CD14-positive monocyte (primary cell): Measurements from ENCODE around the gene LRRIQ1. TPM values are rescaled to one million over a fixed set of nuclear protein-coding genes. Genes with fewer than 3 reads are reported as not detected.
A peak's percentile ranks its signal among the peaks of the same experiment; 100 is the strongest.
"Not testable (repeated sequence)": the region's sequence is repeated elsewhere in the genome, so short reads cannot be mapped to it uniquely, and the experiment has no call there.

ENCODE experiments used
- DNase-seq, 3 donors: peaks; one replicate each; pipeline ENCODE4 v3.0.0-alpha.2; 2011 to 2022
- H2AFZ ChIP-seq: 2 replicates; pipeline ENCODE4 v1.6.0; 2012; ENCODE audit warnings: mild to moderate bottlenecking, low read depth, low read length, inconsistent platforms; ENCODE audit not compliant: insufficient read depth, poor library complexity, severe bottlenecking
- H3K27ac ChIP-seq, 2 donors: 1 replicate in 1 of 2; 2 replicates in 1 of 2; pipeline ENCODE4 v1.5.1; 2012 to 2013; ENCODE audit warnings: low read length in 2 of 2, control low read depth in 1 of 2, inconsistent platforms in 1 of 2, low read depth in 1 of 2, mild to moderate bottlenecking in 1 of 2
- H3K27me3 ChIP-seq, 2 donors: one replicate each; pipeline versions ENCODE4 v1.6.0 to v1.6.1; 2011 to 2013; ENCODE audit warnings: low read length in 2 of 2; ENCODE audit not compliant: control insufficient read depth in 2 of 2, insufficient read depth in 2 of 2
- H3K36me3 ChIP-seq, 2 donors: replicated peaks in 1 of 2; 1 replicate in 1 of 2; 2 replicates in 1 of 2; pipeline versions ENCODE4 v1.5.1 to v1.6.1; 2012 to 2013; ENCODE audit warnings: low read length in 2 of 2, control low read depth in 1 of 2, inconsistent platforms in 1 of 2, mild to moderate bottlenecking in 1 of 2; ENCODE audit not compliant: insufficient read depth in 2 of 2, control insufficient read depth in 1 of 2
- H3K4me1 ChIP-seq, 2 donors: 1 replicate in 1 of 2; 2 replicates in 1 of 2; pipeline versions ENCODE4 v1.5.1 to v1.6.1; 2012 to 2013; ENCODE audit warnings: low read length in 2 of 2, control low read depth in 1 of 2, inconsistent platforms in 1 of 2, mild to moderate bottlenecking in 1 of 2, moderate library complexity in 1 of 2; ENCODE audit not compliant: insufficient read depth in 2 of 2, control insufficient read depth in 1 of 2
- H3K4me2 ChIP-seq: replicated peaks from 2 replicates; pipeline ENCODE3; 2012; ENCODE audit warnings: low read length, moderate library complexity, mild to moderate bottlenecking; ENCODE audit not compliant: poor library complexity, severe bottlenecking; ENCODE audit errors: extremely low read depth
- H3K4me3 ChIP-seq, 3 experiments: fragments of 200-600 bp in 1 of 3; sonication (generic) in 1 of 3; replicated peaks in 1 of 3; 1 replicate in 2 of 3; 2 replicates in 1 of 3; pipeline ENCODE4 v1.5.1; 2011 to 2013; ENCODE audit warnings: low read length in 3 of 3, mild to moderate bottlenecking in 3 of 3, control low read depth in 2 of 3, low read depth in 2 of 3, inconsistent platforms in 1 of 3, moderate library complexity in 1 of 3
- H3K79me2 ChIP-seq: 2 replicates; pipeline ENCODE4 v1.6.0; 2012; ENCODE audit warnings: mild to moderate bottlenecking, control low read depth, inconsistent platforms, low read length, moderate library complexity; ENCODE audit not compliant: insufficient read depth
- H3K9ac ChIP-seq: 2 replicates; pipeline ENCODE4 v1.6.0; 2017; ENCODE audit warnings: low read length, mild to moderate bottlenecking; ENCODE audit not compliant: insufficient read depth, poor library complexity, severe bottlenecking
- H3K9me3 ChIP-seq, 2 donors: replicated peaks in 1 of 2; 1 replicate in 1 of 2; 2 replicates in 1 of 2; pipeline versions ENCODE4 v1.5.1 to v1.6.1; 2012 to 2013; ENCODE audit warnings: low read length in 2 of 2, control low read depth in 1 of 2; ENCODE audit not compliant: control insufficient read depth in 1 of 2, insufficient read depth in 1 of 2
- H4K20me1 ChIP-seq: 2 replicates; pipeline ENCODE4 v1.6.0; 2012; ENCODE audit warnings: mild to moderate bottlenecking, low read length, control low read depth, moderate library complexity; ENCODE audit not compliant: insufficient read depth
- H3K27ac Mint-ChIP-seq, 7 donors: one replicate each; pipeline ENCODE4 v1.8.0; 2020; ENCODE audit warnings: mild to moderate bottlenecking in 7 of 7, mixed read lengths in 7 of 7, moderate library complexity in 6 of 7, inconsistent platforms in 2 of 7
- H3K27me3 Mint-ChIP-seq, 3 donors: one replicate each; pipeline ENCODE4 v1.8.0; 2021 to 2022; ENCODE audit warnings: low read depth in 3 of 3, mild to moderate bottlenecking in 3 of 3, mixed read lengths in 3 of 3, moderate library complexity in 3 of 3, inconsistent platforms in 1 of 3
- H3K36me3 Mint-ChIP-seq, 2 donors: one replicate each; pipeline ENCODE4 v1.8.0; 2020; ENCODE audit warnings: mixed read lengths in 2 of 2, inconsistent platforms in 1 of 2, mild to moderate bottlenecking in 1 of 2
- H3K4me1 Mint-ChIP-seq: one replicate; pipeline ENCODE4 v1.8.0; 2020; ENCODE audit warnings: mild to moderate bottlenecking, mixed read lengths
- H3K4me3 Mint-ChIP-seq, 2 donors: one replicate each; pipeline ENCODE4 v1.8.0; 2020; ENCODE audit warnings: mild to moderate bottlenecking in 2 of 2, mixed read lengths in 2 of 2, moderate library complexity in 1 of 2
- H3K9me3 Mint-ChIP-seq, 7 donors: one replicate each; pipeline ENCODE4 v1.8.0; 2020 to 2022; ENCODE audit warnings: mixed read lengths in 7 of 7, mild to moderate bottlenecking in 6 of 7, moderate library complexity in 6 of 7, inconsistent platforms in 2 of 7
- CTCF ChIP-seq: fragments of 200-600 bp; IDR thresholded peaks from one replicate; pipeline ENCODE4 v1.8.0; 2022; ENCODE audit warnings: antibody characterized with exemption, mild to moderate bottlenecking
- WGBS: methylation state at CpG from one replicate; pipeline ENCODE4 v1.1.5; 2013; ENCODE audit warnings: missing lambda C conversion rate; ENCODE audit not compliant: insufficient coverage; 5-methylcytosine and 5-hydroxymethylcytosine counted together
- intact Hi-C, 2 donors: fragments of 100-400 bp; cut with micrococcal nuclease; formaldehyde crosslinking; loops; one replicate each; pipeline versions ENCODE4 v1.15.0 to v1.15.1; 2023
- polyA plus RNA-seq, 3 donors: library from polyadenylated mRNA; depleted of rRNA in 1 of 3; unstranded in 2 of 3; stranded (reverse) in 1 of 3; fragments of 300-500 nt in 2 of 3; fragments of >200 nt in 1 of 3; fragmentation: Illumina TruSeq in 2 of 3; gene quantifications; 1 replicate in 2 of 3; 2 replicates in 1 of 3; pipeline ENCODE4 v1.2.3, GENCODE V29; 2012 to 2021

Gene LRRIQ1
- polyA plus RNA-seq, 3 donors: not detected

DNA sequence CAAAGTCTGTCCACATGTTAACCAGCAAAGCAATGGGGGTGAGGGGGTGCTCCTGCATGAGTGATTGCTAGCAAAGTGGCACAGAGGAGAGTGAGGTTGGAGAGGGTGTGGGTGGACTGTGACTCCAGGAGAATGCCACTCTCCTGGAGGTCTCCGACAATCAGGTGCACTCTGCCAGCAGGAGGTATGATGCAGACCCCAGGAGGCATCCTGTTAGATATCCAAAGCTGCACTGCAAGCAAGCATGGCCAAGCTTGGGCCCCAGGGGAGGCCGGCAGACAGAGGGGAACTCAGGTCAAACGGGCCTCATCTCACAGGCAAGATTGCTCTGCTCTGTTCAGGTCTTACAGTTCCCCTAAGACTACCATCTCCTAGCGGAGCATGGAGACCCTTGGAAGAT is 170.4 kb downstream of the LRRIQ1 start:
- no peaks in the 10 kb centered on the region for H3K27me3 ChIP-seq
- no peaks in the 10 kb centered on the region for H3K36me3 ChIP-seq
- Mint-ChIP-seq H3K9me3 (peaks cover 0 to 16% (median 9%) of the 10 kb centered on the region in 7 donors), H3K27me3 (peaks cover 0 to 5% (median 1%) of the 10 kb centered on the region in 3 donors), H3K4me1 (no peaks in the 10 kb centered on the region), H3K27ac (peak overlapping the region in 1 of 7 donors; percentile 63), H3K36me3 (no peaks in the 10 kb centered on the region), H3K4me3 (no peak overlapping the region)
- no peak overlapping the region for H3K4me3 ChIP-seq
- intact Hi-C loops: no loop called here
- H2AFZ ChIP-seq: no peak overlapping the region
- H3K27ac ChIP-seq: no peak overlapping the region
- TF ChIP-seq CTCF: no peak
- H4K20me1 ChIP-seq: no peaks in the 10 kb centered on the region
- no peak overlapping the region for H3K4me2 ChIP-seq
- peaks cover 7 to 21% of the 10 kb centered on the region in 2 donors for H3K9me3 ChIP-seq
- no peaks in the 10 kb centered on the region for H3K4me1 ChIP-seq
- WGBS: 81% methylated on average over 4 of the region's 4 CpGs
- no peak overlapping the region for H3K9ac ChIP-seq
- H3K79me2 ChIP-seq: no peaks in the 10 kb centered on the region
- no peak for DNase-seq

DNA sequence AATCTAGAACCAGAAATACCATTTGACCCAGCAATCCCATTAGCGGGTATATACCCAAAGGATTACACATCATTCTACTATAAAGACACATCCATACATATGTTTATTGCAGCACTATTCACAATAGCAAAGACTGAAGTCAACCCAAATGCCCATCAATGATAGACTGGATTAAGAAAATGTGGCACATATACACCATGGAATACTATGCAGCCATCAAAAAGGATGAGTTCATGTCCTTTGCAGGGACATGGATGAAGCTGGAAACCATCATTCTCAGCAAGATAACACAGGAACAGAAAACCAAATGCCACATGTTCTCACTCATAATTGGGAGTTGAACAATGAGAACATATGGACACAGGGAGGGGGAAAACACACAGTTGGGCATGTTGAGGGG is 188.2 kb downstream of the LRRIQ1 start:
- H4K20me1 ChIP-seq, DNase-seq, H3K79me2 ChIP-seq, H3K27me3 Mint-ChIP-seq, H3K9me3 ChIP-seq, H3K4me3 Mint-ChIP-seq, H3K9ac ChIP-seq, H3K27ac Mint-ChIP-seq, H3K27ac ChIP-seq, H3K4me2 ChIP-seq, H3K36me3 ChIP-seq, H2AFZ ChIP-seq, H3K4me3 ChIP-seq, H3K36me3 Mint-ChIP-seq, H3K27me3 ChIP-seq, H3K4me1 ChIP-seq, H3K9me3 Mint-ChIP-seq, intact Hi-C loops, H3K4me1 Mint-ChIP-seq: not testable (repeated sequence)
- 80% methylated on average over 1 of the region's 1 CpG for WGBS
